Stimulated activated CD4-positive, alpha-beta T cell treated with anti-CD3 and anti-CD28 coated beads, Interleukin-1b, Interleukin-23, amount 100 ng/mL, for 1 hour (primary cell): ENCODE results near the gene CCDC146.

ENCODE experiments used
- DNase-seq, 2 donors: peaks; one replicate each; pipeline ENCODE4 v3.0.0-alpha.2; 2020; ENCODE audit warnings: low read depth in 2 of 2

The CCDC146 gene

GRCh38 chr7:77289387-77289786, 167.0 kb downstream of the CCDC146 start:
- no peak for DNase-seq

DNA sequence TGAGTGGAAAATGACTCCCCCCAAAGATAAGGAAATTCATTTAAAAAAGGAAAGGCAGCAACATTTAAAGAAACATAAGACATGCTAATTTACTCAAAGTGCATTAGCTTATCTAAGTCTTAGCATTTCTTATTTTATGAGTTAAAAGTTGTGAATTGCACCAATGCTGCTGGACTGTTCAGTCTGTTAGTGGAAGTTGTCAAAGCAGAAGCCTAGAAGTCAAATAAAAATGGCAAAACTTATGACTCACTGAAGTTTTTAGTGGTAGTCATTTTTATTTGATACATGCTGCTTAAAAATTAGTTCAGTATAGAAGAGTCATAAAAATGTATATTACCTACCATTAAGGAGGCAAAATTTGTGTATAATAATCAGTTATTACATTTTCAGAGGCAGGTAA, 168.0 kb downstream of the CCDC146 start:
- no peak for DNase-seq

GRCh38 chr7:77293046-77293445, 170.6 kb downstream of the CCDC146 start:
- DNase-seq = no peak

DNA sequence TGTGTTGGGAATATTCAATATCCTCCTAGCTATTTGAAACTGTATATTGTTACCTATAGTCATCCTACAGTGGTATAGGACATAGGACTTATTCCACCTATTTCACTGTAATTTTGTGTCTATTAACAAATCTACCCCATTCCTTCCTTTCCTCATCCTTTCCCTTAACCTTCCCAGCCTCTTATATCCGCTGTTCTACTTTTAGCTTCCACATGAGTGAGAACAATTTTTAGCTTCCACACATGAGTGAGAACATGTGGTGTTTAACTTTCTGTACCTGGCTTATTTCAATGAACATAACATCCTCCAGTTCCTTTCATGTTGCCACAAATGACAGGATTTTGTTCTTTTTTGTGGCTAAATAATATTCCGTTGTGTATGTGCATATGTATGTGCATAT, 173.1 kb downstream of the CCDC146 start:
- DNase-seq = no peak

GRCh38 chr7:77306231-77307067, 184.0 kb downstream of the CCDC146 start:
- no peak for DNase-seq

GRCh38 chr7:77308792-77309191, 186.4 kb downstream of the CCDC146 start:
- DNase-seq = no peak

DNA sequence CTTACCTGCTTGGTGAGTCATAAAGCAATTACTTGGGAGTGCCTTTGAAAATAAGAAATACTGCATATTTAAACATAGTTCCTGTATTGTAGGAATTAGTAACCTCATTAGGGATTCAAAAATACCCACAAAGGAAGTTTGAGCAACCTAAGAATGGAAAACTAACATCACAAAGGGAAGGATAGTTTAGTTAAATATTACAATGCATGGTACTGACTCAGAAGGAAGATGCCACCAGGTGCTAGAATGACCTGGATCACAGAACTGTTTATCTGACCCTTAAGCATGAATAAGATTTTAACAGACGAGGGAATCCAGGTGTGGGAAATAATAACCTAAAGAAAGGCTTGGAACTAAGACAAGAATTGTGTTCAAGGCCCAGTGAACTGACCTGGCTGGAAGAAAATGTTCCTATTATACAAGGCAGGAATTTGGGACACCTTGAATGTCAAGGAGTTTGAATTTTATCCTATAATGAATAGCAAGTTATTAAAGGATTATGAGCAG, 187.4 kb downstream of the CCDC146 start:
- DNase-seq = no peak

GRCh38 chr7:77310982-77311381, 188.6 kb downstream of the CCDC146 start:
- no peak for DNase-seq

GRCh38 chr7:77313085-77313484, 190.7 kb downstream of the CCDC146 start:
- DNase-seq = no peak

DNA sequence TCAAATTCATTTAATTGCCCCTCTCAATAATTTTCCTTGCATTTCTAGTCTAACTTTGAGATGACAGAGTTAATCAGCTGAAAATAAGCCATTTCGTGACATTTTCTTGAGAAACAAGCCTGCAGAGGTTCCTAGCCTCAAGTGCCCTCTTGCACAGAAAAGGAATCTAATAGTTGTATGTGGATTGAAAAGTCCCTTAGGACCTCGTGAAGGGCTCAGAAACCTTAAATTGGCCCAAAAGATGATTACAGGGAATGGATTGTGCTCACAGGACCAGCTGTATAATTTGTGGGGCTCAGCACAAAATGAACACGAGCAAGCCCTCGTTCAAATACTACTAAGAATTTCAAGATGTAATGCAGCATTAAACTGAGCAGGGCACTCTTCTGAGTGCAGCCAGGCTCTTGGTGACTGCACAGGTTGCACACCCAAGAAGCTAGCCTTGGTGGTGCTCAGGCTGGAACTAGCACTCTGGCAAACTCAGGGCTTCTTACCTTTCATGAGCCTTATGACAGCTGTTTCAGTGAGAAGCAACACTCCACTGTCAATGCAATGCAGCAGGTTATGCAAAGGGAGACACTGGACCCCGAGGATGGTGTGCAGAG, 191.6 kb downstream of the CCDC146 start:
- DNase-seq = no peak

DNA sequence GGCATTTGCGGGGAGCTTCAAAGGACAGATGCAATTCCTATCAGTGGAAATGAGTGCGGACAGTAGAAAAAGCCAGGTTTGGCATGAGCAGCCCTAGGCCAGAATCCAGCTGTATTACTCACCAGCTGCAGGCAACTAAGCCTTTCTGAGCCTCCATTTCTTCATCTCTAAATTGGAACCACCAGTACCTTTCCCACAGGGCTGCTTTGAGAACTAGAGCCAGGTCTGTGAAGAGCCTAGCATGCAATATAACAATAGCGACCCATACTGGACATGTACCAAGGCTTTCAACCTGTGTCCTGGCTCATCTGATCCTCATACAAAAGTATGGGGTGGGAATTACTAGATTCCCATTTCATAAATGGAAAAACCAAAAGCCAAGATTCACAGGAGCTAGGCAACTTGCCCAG, 192.8 kb downstream of the CCDC146 start:
- DNase-seq = no peak

DNA sequence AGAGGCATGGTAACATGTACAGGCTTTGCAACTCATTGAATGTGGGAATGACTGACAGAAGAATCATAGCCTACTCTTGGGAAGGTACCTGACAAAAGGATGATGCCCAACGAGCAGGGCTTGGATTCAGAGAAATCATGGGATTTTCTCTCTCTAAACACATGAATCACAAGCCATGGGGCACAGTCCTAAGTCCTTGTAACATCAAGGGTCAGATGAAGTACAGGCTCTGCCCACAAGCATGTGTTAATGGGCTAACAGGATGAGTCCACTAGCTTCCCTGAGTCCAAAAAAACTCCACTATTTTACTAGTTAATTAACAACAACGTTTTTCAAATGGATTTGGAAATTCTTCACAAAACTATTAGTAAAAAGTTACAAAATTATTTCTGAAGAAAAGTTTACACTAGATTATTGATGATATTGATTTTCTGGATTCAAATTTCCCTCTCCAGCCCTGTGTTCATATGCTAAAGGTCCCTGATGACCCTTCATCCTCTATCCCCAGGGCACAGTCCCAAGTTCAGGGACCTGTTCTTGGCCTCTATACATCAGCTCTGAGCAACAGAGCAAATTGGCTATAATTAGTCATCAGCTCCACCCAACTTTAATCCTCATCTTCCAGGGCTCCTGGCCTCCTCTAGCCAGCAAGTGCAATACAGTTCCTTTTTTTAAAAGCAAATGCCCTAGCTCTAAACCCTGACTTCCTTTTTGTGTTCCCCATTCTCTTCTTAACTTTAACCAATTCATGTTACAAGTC, 194.0 kb downstream of the CCDC146 start:
- no peak for DNase-seq

- DNase-seq = no peak
These were observed 195.6 kb downstream of the CCDC146 start for GRCh38 chr7:77318019-77318418.

DNA sequence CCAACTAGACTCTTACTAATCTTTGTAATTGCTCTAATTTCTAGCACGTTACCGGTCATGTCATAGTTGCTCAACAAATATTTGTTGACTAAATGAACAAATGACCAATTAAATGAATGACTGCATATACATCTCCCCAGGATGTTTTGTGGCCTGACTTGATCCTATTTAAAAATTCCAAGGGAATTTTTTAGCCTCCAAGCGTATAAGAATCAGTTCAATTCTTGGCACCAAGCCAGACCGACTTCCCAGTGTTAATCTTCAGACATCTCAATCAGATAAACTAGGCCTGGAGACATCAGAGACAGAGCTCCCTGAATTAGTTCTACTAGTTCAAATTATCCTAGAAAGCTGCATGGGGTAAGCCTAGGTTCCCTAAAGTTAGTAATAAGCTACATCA, 197.7 kb downstream of the CCDC146 start:
- no peak for DNase-seq

DNA sequence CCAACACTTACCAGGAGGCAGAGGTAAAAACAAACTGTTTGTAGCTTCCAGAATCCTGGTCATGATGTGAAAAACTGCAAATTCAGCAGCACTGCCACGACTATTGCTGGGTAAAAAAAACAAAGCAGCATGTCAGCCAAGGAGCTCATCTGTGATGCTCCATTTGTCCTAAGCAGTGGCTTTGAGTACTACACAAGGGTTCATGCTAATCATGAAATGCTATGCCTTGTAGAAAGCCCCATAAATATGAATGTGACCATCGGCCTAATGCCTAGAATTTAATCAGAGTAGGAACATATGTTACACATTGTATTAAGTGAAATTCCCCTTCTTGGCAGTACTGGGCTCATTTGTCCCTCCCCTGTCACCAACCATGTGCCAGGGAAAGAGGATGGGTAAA, 198.3 kb downstream of the CCDC146 start:
- no peak for DNase-seq

DNA sequence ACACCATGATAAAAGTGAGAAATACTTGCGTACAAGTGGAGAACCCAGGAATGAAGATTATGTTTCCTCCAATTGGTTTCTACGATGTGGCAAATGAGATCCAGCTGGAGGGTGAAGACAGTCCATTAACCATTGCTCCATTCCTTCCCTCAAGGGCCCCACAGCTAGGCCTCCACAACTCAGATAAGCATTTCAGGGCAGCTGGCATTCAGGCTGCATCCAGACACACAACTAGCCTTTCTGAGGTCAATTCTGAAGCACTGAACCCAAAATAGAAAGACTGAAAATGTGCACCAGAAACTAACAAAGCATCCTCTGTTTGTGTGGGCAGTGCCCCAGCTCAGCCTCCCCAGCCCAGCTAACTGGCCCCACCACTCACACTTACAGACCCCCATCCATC, 198.9 kb downstream of the CCDC146 start:
- DNase-seq = no peak

GRCh38 chr7:77326131-77326530, 203.7 kb downstream of the CCDC146 start:
- no peak for DNase-seq

DNA sequence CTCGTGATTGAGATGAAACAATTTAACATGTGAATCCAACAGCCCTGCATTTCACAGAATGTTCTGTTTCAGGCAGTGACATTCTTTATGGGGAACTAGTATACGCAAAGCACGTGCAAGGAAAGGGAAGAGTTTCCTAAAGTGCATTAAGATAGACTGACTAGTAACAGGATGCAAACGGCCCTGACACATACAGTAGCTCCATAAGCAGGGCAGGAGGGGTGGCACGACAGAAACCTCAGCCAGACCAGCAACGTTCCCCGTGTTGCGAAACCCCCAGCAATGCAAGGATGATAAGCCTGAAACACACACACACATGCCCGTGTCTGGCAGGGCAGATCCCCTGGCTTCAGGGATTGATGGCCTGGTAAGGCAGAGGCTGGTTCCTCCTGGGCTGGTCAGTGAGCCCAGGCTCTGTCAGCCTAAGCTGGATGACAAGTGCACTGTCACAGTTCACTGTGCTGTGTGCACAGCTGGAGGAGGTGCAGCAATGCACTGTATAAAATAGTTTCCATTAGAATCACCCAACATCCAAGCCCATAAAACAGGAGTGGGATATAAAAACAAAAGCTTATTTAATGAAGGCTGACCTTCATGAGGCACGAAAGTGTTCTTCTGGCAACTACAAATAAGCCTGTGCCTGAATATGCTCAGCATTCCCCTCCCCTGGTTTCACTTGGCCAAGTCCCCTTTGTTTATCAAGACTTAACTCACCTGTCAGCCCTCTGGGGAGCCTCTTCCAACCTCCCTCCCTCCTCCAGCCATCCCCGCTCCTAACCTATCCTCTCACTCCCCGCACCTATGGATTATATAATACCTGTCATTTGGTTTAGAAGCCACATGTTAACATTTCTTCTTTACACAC, 204.9 kb downstream of the CCDC146 start:
- DNase-seq = no peak

DNA sequence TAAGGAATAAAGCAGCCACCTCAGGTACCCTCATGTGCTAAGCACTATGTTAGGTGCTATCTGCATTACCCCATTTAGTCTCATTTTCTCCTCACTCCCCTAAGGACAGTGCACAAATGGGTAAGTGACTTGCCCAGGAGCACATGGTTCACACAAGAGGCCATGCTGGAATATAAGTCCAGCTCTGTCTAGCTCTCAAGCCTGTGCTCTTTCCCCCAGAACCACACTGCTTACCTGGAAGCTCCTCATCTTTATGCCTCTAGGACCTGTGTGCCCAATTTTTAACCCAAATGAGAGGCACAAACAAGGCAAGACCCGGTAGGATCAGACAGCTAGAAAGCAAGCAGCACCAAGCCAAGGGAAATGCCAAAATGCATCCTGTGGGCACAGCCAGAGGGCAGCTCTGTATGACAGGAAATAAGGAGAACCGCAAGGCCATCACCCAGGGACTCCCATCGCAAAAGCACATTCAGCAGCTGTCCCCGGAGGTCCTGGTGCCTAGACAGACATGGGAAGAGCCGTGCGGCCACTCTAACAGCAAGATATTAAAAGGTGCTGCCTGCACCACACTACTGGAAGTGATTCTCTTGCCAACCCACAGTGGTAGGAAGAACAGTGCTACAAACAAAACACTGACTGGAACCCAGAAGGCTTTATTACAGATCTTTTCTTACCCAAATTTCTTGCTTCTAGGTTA, 205.7 kb downstream of the CCDC146 start:
- no peak for DNase-seq

- no peak for DNase-seq
These were observed 206.3 kb downstream of the CCDC146 start for GRCh38 chr7:77328669-77329068.
